ENCODE results near the gene DEAF1.
"Not testable (repeated sequence)": the region's sequence is repeated elsewhere in the genome, so short reads cannot be mapped to it uniquely, and the experiment has no call there.

Gene DEAF1

GRCh38 chr11:699753-700152 lies 4.7 kb upstream of the DEAF1 start:
- no peak for DNase-seq

GRCh38 chr11:699116-699508 lies 4.1 kb upstream of the DEAF1 start:
- no peak for DNase-seq

GRCh38 chr11:698493-699115 lies 3.6 kb upstream of the DEAF1 start:
- DNase-seq: no peak

GRCh38 chr11:697811-698311 lies 2.8 kb upstream of the DEAF1 start:
- DNase-seq: no peak

GRCh38 chr11:696955-697491 lies 2.0 kb upstream of the DEAF1 start:
- DNase-seq: no peak

GRCh38 chr11:695538-696248 lies 671 bp upstream of the DEAF1 start, which contains the start of gene TMEM80:
TMEM80 (plus strand) TSS chr11:695816; CDS start chr11:695828, 12 bp downstream.
- DNase-seq: peak; percentile 98

- no peak for DNase-seq
Observed at GRCh38 chr11:695288-695537, 191 bp upstream of the DEAF1 start.

- no peak for DNase-seq
Observed at GRCh38 chr11:693887-694562, 997 bp downstream of the DEAF1 start.

- DNase-seq: no peak
Observed at GRCh38 chr11:693415-693831, 1.6 kb downstream of the DEAF1 start.

GRCh38 chr11:692824-693414 lies 2.1 kb downstream of the DEAF1 start:
- peak; percentile 17 for DNase-seq

GRCh38 chr11:691710-692590 lies 3.1 kb downstream of the DEAF1 start:
- DNase-seq: no peak

- no peak for DNase-seq
Observed at GRCh38 chr11:690738-691633, 4.0 kb downstream of the DEAF1 start.

GRCh38 chr11:690244-690643 lies 4.8 kb downstream of the DEAF1 start:
- not testable (repeated sequence) for DNase-seq

- no peak for DNase-seq
Observed at GRCh38 chr11:689625-690024, 5.4 kb downstream of the DEAF1 start.

- DNase-seq: no peak
Observed at GRCh38 chr11:688681-689080, 6.3 kb downstream of the DEAF1 start.

GRCh38 chr11:687751-688150 lies 7.3 kb downstream of the DEAF1 start:
- no peak for DNase-seq

- no peak for DNase-seq
Observed at GRCh38 chr11:686451-687243, 8.4 kb downstream of the DEAF1 start.

GRCh38 chr11:680970-681369 lies 14.1 kb downstream of the DEAF1 start:
- no peak for DNase-seq

GRCh38 chr11:680476-680875 lies 14.5 kb downstream of the DEAF1 start:
- no peak for DNase-seq

Data from CD4-positive, alpha-beta T cell treated with Interleukin-12 subunit alpha and Interleukin-12 subunit beta, for 1 hour (primary cell).